Stimulated activated CD8-positive, alpha-beta memory T cell treated with anti-CD3 and anti-CD28 coated beads, Interleukin-2, amount 100 ng/mL, for 1 hour (primary cell): ENCODE results near the gene CDYL2.

Experiments used
- DNase-seq, 2 donors: peaks; one replicate each; pipeline ENCODE4 v3.0.0-alpha.2; 2020; ENCODE audit warnings: low read depth in 2 of 2

The CDYL2 gene

DNA sequence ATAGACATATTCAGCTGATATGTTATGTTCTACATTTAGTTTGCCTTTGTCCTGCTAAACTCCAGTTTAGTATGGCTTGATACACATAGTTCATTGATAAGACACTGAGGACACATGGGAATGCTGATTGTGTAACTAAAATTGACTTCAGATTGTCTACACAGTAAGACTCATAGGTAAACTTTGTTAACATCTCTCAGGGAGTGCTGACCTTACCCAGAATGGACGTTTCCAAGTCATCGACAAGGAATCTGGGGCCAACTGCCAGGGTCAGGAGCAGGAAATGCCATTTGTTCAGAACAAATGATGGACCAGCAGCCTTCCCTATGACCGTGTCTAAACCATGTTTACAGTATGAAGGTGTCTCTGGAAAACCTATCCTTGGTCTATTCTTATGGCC, 204.9 kb downstream of the CDYL2 start:
- no peak for DNase-seq

- DNase-seq = no peak
Observed at GRCh38 chr16:80596507-80597207, 207.7 kb downstream of the CDYL2 start.

DNA sequence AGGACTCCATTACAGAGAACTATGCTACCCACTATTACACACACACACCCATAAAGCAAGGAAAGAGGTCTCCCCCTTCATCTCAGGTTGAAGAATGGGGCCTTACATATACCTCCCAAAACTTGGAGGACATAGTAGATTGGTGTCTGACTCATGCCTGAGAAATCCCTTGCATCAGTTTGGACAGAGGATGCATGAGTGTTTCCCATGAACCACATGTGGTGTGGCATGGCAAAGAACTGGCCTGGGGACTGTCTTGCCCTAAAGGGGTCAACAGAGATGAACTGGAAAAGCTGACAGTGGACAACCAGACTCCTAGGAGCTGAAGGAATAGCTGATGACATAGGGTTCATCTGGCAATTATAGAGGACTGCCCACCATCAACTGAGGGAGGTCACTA, 209.6 kb downstream of the CDYL2 start:
- no peak for DNase-seq

DNA sequence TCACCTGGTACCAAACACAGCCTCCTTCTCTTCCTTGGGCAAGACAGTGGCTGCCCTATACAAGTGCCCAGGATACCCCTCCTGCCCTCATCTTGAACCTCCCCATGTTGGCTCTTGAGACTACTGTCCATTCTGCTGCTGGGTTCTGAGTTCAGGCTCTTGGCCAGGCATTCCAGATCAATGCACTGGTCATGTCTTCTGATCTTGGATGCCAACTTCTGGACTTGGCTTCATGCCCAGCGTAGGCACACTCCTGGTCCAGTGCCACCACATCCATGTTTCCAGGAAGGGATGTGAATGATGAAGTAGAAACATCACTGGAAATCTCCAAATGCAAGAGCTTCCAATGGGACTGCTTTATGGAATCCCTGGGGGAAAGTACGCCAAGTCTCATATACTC, 212.1 kb downstream of the CDYL2 start:
- DNase-seq = no peak

- no peak for DNase-seq
Observed at GRCh38 chr16:80591071-80591915, 213.1 kb downstream of the CDYL2 start.

- DNase-seq = no peak
Observed at GRCh38 chr16:80587071-80587470, 217.3 kb downstream of the CDYL2 start.

- no peak for DNase-seq
Observed at GRCh38 chr16:80586476-80586875, 217.9 kb downstream of the CDYL2 start.

DNA sequence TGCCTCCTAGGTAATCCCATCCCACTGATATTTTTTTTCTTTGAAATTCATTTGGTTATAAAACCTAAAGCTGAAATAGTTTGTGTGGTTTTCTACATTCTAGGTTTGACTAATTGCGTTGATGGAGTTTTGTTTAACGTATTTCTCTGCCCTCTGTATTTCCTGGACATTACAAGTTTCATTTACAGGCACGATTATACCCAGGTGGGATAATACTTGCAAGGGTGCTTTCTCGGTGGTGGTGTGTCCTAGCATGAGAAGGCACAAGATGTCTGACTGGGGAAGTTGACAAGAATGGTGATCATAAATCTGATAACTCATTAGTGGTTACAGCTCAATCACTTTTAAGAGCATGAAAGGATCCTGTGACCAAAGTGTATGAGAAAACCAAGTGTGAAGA, 218.6 kb downstream of the CDYL2 start:
- DNase-seq = no peak

- DNase-seq = no peak
Observed at GRCh38 chr16:80583466-80583865, 220.9 kb downstream of the CDYL2 start.

DNA sequence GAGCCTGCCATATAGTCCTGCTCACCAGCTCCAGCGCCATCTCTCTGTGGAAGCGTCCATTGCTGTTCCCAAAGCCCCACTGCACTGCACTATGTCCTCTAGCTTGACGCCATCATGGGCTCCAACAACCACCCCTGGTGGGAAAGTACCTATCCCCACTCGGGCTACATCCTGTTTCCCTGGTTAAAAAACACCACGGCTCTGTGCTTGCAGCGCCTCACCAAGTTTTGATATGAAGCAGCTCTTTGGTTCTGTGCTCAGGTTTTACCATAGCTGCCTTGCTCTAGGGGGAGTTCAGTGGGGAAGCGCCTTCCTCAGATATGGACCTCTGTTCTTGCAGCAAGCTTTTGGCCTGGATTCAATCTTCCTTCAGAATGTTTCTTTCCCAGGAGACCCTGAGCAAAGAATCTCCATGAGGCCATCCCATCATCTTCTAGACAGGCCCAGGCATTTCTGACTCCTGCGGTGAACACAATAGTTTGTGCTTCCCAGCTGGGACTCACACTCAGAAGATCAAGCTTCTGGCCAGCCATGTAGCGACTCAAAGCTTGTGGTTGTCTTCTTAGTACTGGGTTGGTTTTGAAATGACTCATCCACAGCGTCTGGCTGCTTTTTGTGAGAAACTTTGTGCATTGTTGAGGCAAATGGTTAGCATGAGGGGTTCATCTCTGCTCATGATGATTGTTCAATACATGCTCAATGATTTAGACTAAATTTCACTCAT, 224.1 kb downstream of the CDYL2 start:
- peak; percentile 21 to 29 for DNase-seq

DNA sequence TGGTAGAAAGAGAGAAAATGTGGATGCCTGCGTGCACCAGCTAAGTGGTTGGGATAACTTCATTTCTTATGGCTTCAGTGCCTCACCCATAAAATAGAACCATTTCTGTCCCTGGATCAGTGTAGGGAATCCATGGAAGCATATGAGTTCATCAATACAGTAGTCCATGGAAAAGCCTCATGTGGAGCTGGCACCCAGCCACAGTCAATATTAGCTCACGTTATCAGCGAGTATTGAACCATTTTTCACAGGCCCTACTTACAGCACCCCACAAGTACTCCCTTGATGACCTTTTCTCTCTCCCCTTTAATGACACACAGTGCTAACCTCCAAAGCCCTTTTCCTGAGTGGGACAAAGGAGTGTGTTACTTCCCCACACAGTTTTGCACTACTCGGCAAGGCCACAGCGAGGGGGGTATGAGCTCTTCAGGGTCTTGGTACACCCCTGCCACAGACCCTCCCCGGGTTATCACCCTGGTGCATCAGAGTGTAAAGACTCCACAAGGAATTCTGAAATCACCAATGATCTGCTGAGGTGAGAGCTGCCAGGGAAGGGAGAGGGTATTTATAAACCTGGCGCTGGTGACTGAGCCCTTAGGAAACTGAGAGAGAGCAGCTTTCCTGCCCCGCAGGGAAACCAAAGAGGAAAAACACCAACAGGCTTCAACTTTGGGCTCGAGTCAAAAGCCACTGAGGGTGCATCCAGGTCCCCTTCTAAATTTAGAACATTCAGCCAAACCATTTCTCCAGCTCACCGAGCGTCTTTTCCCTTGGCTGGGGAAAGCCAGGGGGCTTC, 226.7 kb downstream of the CDYL2 start:
- DNase-seq = no peak

GRCh38 chr16:80576343-80576912, 228.0 kb downstream of the CDYL2 start:
- DNase-seq = no peak

DNA sequence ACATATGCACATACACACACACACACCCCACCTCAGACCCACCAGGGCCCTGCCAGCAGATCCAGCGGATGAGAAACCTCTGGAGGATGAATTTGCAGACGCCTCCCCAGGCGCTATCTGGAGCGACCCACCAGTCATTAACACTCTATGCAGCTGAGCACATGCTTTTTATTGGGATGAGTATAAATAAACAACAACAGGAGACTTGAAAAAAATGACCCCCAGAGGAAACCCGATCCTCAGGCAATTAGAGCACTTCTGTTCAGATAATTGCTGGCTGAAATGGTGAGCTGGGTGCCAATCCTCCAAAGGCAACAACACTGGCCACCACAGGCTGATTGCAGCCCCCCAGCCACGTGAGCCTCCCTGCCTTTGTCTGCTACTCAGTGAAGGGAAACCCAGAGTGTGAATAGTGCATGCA, 230.7 kb downstream of the CDYL2 start:
- DNase-seq = no peak

GRCh38 chr16:80570106-80570478, 234.3 kb downstream of the CDYL2 start:
- no peak for DNase-seq

DNA sequence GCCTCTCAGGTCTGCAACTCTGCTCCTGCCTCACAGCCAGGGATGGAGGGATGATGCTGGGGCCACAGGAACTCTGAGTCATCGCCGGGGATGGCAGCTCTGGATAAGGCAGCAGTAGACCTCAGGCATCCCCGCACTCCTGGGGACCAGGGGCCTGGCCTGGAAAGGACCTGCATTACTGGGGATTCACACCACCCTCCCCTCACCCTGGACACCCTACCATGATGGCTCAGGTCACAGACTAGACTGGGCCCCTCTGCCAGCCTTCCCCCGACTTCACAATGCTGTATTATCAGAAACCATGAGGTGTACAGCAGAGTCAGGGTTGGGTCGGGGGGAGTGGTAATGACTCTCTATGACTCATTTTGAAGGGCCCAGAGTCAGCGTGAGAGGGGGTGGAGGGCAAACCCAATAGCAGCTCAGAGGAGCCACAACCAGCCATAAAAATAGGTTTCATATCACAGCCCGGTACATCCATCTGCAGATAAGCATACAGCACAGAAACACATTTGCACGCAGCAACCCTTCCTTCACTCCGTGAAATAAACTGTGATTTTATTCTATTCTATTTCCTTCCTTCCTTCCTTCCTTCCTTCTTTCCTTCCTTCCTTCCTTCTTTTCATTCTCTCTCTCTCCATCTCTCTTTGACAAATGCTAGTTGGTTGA, 234.8 kb downstream of the CDYL2 start:
- DNase-seq = peak; percentile 11 to 23

DNA sequence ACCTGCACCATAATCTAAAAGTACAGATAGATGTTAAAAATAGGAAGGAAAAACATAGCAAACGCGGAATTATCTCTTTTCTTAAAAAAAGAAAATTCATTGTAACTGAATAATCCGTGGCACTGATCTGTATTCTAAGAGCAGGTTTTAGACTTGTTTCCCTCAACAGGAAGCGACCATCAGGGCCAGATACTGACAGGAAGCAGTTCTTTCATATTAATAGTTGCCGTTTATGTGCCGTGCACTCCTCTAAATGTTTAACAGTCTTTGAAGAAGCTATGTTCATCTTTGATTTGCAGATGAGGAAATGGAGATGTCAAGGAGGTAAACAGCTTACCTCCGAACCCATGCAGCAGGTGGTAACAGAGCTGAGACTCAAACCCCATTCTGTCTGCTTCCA, 240.0 kb downstream of the CDYL2 start:
- no peak for DNase-seq

DNA sequence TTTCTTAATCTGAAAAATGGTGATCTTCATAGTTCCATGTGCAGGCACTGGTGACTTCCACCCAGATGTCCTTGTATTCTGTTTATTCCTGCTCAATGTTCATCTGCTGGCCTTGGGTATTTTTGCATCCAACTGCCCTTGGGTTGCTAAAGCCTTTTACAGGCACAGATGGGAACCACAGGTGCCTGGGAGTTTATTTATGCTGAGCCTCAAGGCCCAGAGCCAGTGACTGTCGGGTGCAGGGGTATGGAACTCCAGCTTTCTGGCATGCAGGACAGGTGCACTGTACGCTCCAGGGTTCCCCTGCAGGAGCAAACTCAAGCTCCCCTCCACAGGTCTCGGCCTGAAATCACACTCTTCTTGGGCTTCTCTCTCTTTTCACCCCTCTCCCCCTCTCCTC, 241.3 kb downstream of the CDYL2 start:
- DNase-seq = no peak

DNA sequence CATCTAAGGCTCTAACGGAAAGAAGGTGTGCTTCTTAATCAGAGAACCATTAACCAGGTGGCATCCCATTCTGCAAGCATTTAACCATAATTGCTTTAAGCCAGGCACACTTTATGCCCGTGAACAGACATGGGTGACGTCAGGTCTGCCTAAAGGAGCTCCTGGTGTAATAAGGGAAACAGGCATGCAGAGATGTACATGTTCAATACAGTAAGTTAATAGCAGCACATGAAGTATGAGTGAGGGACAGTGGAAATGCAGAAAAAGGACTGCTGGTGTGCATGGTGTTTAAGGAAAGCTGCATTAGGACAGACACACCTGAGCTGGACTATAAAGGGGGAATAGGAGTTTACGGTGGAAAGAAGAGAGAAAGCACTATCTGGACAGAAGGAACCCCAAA, 245.0 kb downstream of the CDYL2 start:
- DNase-seq = no peak

DNA sequence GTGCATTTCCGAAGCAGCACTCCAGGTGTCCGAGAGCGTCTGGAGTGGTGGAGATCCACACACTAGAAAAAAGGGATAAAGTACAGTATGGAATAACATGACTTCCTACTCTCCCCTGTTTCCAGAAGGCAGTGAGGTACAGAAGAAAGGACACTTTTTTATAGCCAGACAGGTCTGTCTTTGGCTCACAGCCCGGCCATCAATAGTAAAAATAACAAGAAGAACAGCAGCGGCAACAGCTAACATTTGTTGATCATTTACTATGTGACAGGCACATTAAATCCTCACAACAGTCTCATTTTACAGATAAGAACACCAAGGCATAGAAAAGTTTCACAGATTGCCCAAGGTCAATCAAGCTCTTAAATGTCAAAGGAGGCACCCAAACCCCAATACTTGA, 247.4 kb downstream of the CDYL2 start:
- DNase-seq = no peak

DNA sequence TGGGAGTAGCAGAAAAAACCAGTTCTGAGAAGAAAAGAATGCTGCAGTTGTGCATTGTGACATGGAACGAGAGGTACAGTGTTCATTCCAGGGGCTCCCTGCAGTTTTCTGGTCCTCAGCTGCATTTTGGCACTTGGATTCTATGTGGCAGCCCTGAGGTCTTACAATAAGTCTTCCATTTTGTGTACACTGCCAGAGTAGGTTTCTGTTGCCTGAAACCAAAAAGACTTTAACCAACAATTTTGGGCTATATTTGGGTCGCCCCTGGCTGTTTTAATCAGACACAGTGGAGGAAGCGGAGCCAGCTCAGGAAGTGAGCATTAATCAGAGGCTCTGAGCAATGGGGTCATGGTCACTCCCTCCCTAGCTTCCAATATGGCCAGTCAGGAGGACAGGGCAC, 247.9 kb downstream of the CDYL2 start:
- no peak for DNase-seq

DNA sequence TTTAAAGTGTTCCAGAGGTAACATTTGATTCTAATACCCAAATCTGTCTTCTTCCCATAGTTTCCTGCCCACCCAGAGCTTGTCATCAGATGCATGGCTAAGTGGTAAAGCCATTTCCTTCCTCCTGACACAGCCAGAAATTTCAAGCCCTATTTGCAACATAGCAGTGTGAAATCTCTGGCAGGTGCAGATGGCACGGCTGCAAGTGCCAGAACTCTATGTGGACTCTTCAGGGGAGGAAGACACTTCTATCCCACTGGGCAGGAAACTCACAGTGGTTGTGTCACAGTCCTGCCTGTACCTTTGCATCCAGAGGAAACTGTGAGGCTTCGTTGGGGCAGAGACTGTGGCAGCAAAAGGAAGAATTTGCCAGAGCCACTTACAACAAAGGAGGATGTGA, 250.4 kb downstream of the CDYL2 start:
- no peak for DNase-seq
